Neural cell (in vitro differentiated cells): Measurements from ENCODE around the gene SLC44A1. TPM values are rescaled to one million over a fixed set of nuclear protein-coding genes. Genes with fewer than 3 reads are reported as not detected.

Experiments used
- H2AFZ ChIP-seq: fragments of 200-600, 300-800 bp; sonication (generic), shearing (Covaris generic); 2 replicates; pipeline ENCODE4 v1.6.0; 2014; ENCODE audit warnings: low read depth, mild to moderate bottlenecking, antibody characterized with exemption, low read length, moderate library complexity
- H3F3A ChIP-seq: fragments of 200-600 bp; shearing (Covaris generic); 2 replicates; pipeline ENCODE4 v1.6.1; 2016; ENCODE audit warnings: mild to moderate bottlenecking, moderate library complexity, mixed read lengths, antibody characterized with exemption, low read length; ENCODE audit not compliant: insufficient read depth, poor library complexity, severe bottlenecking
- H3K27ac ChIP-seq: fragments of 200-600, 300-800 bp; sonication (generic), shearing (Covaris generic); 2 replicates; pipeline ENCODE4 v1.5.1; 2014; ENCODE audit warnings: mild to moderate bottlenecking, low read length, moderate library complexity
- H3K27me3 ChIP-seq: fragments of 300-800, 200-600 bp; sonication (generic), shearing (Covaris generic); 2 replicates; pipeline ENCODE4 v1.6.0; 2014; ENCODE audit warnings: mild to moderate bottlenecking, low read depth, low read length, moderate library complexity; ENCODE audit not compliant: insufficient read depth
- H3K36me3 ChIP-seq: fragments of 300-800, 200-600 bp; sonication (generic), shearing (Covaris generic); 2 replicates; pipeline ENCODE4 v1.5.1; 2014; ENCODE audit warnings: mild to moderate bottlenecking, antibody characterized with exemption, low read length, moderate library complexity; ENCODE audit not compliant: insufficient read depth
- H3K4me2 ChIP-seq: fragments of 300-800, 200-600 bp; sonication (generic), shearing (Covaris generic); 2 replicates; pipeline ENCODE4 v1.6.0; 2014; ENCODE audit warnings: mild to moderate bottlenecking, low read length
- H3K4me3 ChIP-seq: fragments of 300-800, 200-600 bp; sonication (generic), shearing (Covaris generic); 2 replicates; pipeline ENCODE4 v1.5.1; 2014; ENCODE audit warnings: mild to moderate bottlenecking, low read length, moderate library complexity
- H3K79me2 ChIP-seq: fragments of 200-600 bp; shearing (Covaris generic); replicated peaks from 2 replicates; pipeline ENCODE4 v1.6.0; 2014; ENCODE audit warnings: mild to moderate bottlenecking, low read length, moderate library complexity; ENCODE audit not compliant: insufficient read depth
- H3K9ac ChIP-seq: fragments of 300-800, 200-600 bp; sonication (generic), shearing (Covaris generic); 2 replicates; pipeline ENCODE4 v1.6.1; 2016; ENCODE audit warnings: mild to moderate bottlenecking, low read length, mixed read lengths
- H3K9me2 ChIP-seq: fragments of 200-600 bp; shearing (Covaris generic); 2 replicates; pipeline ENCODE4 v1.6.1; 2016; ENCODE audit warnings: mild to moderate bottlenecking, low read length, mixed read lengths; ENCODE audit not compliant: insufficient read depth
- H3K9me3 ChIP-seq: fragments of 200-600, 300-800 bp; sonication (generic), shearing (Covaris generic); 2 replicates; pipeline ENCODE4 v1.6.1; 2016; ENCODE audit warnings: mild to moderate bottlenecking, mixed run types, low read length, moderate library complexity, mixed read lengths
- H4K20me1 ChIP-seq: fragments of 200-600 bp; shearing (Covaris generic); 2 replicates; pipeline ENCODE4 v1.6.1; 2016; ENCODE audit warnings: mild to moderate bottlenecking, mixed run types; ENCODE audit not compliant: insufficient read depth
- EP300 ChIP-seq: fragments of 450-650 bp; conservative IDR thresholded peaks from 2 replicates; pipeline ENCODE4 v1.6.1; 2014; ENCODE audit warnings: antibody characterized with exemption, mild to moderate bottlenecking, moderate library complexity; ENCODE audit not compliant: poor library complexity, severe bottlenecking
- EZH2 ChIP-seq: fragments of 200-600, 300-800 bp; shearing (Covaris generic), sonication (generic); IDR thresholded peaks from 2 replicates; pipeline ENCODE4 v1.6.1; 2014; ENCODE audit warnings: antibody characterized with exemption, low read length, borderline replicate concordance, mild to moderate bottlenecking; ENCODE audit not compliant: insufficient read depth, poor library complexity, severe bottlenecking
- MXI1 ChIP-seq: fragments of 450-650 bp; conservative IDR thresholded peaks from 2 replicates; pipeline ENCODE4 v1.6.1; 2014; ENCODE audit warnings: antibody characterized with exemption, mild to moderate bottlenecking; ENCODE audit not compliant: poor library complexity, severe bottlenecking
- POLR2AphosphoS5 ChIP-seq: IDR thresholded peaks from 2 replicates; pipeline ENCODE4 v1.6.1; 2012
- RAD21 ChIP-seq: fragments of 450-650 bp; conservative IDR thresholded peaks from 2 replicates; pipeline ENCODE4 v1.6.1; 2014; ENCODE audit warnings: antibody characterized with exemption, mild to moderate bottlenecking, moderate library complexity
- SMC3 ChIP-seq: fragments of 450-650 bp; conservative IDR thresholded peaks from 2 replicates; pipeline ENCODE4 v1.6.1; 2014; ENCODE audit warnings: antibody characterized with exemption, mild to moderate bottlenecking, moderate library complexity; ENCODE audit not compliant: poor library complexity
- TAF1 ChIP-seq: IDR thresholded peaks from 2 replicates; pipeline ENCODE4 v1.6.1; 2012; ENCODE audit warnings: low read depth
- polyA plus RNA-seq: library from polyadenylated mRNA; depleted of rRNA; stranded (reverse); fragments of >200 nt; gene quantifications from 2 replicates; pipeline ENCODE4 v1.2.3, GENCODE V29; 2014
- TF ChIP-seq, protein P1 (sequence below): IDR thresholded peaks from 2 replicates; pipeline ENCODE4 v1.6.1; 2012; ENCODE audit warnings: borderline replicate concordance
- TF ChIP-seq, protein P2 (sequence below): fragments of 450-650 bp; IDR thresholded peaks from 2 replicates; pipeline ENCODE4 v1.5.1; 2014; ENCODE audit warnings: antibody characterized with exemption, mild to moderate bottlenecking, moderate library complexity; ENCODE audit not compliant: poor library complexity, severe bottlenecking

Gene SLC44A1
- polyA plus RNA-seq, 1 donor from 2014 or later, result 3.9 TPM

DNA sequence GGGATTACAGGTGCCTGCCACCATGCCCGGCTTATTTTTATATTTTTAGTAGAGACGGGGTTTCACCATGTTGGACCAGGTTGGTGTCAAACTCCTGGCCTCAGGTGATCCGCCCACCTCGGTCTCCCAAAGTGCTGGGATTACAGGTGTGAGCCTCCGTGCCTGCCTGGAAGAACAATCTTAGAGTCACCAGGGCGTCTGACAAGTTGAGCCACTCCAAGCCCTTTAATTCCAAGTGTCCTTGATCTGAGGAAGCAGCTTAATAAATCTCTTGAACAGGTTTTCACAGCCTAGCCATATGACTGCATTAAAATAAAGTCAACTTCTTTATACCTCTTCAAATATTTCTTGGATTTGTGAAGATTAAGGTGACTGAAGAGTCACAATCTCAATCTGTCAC lies 31.5 kb downstream of the SLC44A1 start:
- Histone ChIP-seq H3K36me3 (no peaks in the 10 kb centered on the region), H2AFZ (no peak overlapping the region), H3F3A (no peaks in the 10 kb centered on the region), H3K9me3 (no peaks in the 10 kb centered on the region), H3K27ac (no peak overlapping the region), H3K79me2 (no peaks in the 10 kb centered on the region), H3K27me3 (no peaks in the 10 kb centered on the region), H4K20me1 (no peaks in the 10 kb centered on the region), H3K4me3 (no peak overlapping the region), H3K9me2 (no peaks in the 10 kb centered on the region), H3K9ac (no peak overlapping the region), H3K4me2 (no peak overlapping the region)
- no peak for TF ChIP-seq SMC3
- no peak for TF ChIP-seq EZH2
- TF ChIP-seq TAF1, result no peak
- TF ChIP-seq, protein P1, sequence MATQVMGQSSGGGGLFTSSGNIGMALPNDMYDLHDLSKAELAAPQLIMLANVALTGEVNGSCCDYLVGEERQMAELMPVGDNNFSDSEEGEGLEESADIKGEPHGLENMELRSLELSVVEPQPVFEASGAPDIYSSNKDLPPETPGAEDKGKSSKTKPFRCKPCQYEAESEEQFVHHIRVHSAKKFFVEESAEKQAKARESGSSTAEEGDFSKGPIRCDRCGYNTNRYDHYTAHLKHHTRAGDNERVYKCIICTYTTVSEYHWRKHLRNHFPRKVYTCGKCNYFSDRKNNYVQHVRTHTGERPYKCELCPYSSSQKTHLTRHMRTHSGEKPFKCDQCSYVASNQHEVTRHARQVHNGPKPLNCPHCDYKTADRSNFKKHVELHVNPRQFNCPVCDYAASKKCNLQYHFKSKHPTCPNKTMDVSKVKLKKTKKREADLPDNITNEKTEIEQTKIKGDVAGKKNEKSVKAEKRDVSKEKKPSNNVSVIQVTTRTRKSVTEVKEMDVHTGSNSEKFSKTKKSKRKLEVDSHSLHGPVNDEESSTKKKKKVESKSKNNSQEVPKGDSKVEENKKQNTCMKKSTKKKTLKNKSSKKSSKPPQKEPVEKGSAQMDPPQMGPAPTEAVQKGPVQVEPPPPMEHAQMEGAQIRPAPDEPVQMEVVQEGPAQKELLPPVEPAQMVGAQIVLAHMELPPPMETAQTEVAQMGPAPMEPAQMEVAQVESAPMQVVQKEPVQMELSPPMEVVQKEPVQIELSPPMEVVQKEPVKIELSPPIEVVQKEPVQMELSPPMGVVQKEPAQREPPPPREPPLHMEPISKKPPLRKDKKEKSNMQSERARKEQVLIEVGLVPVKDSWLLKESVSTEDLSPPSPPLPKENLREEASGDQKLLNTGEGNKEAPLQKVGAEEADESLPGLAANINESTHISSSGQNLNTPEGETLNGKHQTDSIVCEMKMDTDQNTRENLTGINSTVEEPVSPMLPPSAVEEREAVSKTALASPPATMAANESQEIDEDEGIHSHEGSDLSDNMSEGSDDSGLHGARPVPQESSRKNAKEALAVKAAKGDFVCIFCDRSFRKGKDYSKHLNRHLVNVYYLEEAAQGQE, result no peak
- TF ChIP-seq POLR2AphosphoS5, result no peak
- no peak for TF ChIP-seq RAD21
- no peak for TF ChIP-seq EP300
- no peak for TF ChIP-seq MXI1
- TF ChIP-seq, protein P2, sequence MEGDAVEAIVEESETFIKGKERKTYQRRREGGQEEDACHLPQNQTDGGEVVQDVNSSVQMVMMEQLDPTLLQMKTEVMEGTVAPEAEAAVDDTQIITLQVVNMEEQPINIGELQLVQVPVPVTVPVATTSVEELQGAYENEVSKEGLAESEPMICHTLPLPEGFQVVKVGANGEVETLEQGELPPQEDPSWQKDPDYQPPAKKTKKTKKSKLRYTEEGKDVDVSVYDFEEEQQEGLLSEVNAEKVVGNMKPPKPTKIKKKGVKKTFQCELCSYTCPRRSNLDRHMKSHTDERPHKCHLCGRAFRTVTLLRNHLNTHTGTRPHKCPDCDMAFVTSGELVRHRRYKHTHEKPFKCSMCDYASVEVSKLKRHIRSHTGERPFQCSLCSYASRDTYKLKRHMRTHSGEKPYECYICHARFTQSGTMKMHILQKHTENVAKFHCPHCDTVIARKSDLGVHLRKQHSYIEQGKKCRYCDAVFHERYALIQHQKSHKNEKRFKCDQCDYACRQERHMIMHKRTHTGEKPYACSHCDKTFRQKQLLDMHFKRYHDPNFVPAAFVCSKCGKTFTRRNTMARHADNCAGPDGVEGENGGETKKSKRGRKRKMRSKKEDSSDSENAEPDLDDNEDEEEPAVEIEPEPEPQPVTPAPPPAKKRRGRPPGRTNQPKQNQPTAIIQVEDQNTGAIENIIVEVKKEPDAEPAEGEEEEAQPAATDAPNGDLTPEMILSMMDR, result no peak

DNA sequence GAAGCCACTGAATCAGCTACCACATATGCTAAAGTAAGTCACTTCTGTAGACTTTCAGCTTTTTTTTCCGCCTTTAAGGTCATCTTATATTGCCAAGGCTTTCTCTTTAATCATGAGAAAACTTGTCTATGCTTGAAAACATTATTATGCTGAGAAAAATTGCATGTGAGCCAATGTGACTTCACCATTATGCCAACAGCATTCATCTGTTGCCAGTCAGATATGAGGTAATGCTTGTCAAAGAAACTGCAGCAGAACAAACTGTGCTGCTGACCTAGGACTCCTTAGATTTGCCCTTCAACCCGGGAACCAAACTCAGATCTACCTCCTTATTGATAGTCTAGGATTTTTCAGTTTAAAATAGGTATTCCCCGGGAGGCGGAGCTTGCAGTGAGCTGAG lies 34.3 kb downstream of the SLC44A1 start:
- H3F3A ChIP-seq, result no peaks in the 10 kb centered on the region
- no peaks in the 10 kb centered on the region for H3K27me3 ChIP-seq
- H3K4me2 ChIP-seq, result no peak overlapping the region
- no peak for TF ChIP-seq RAD21
- H2AFZ ChIP-seq, result no peak overlapping the region
- no peak overlapping the region for H3K4me3 ChIP-seq
- no peaks in the 10 kb centered on the region for H3K9me3 ChIP-seq
- no peaks in the 10 kb centered on the region for H3K79me2 ChIP-seq
- H3K9ac ChIP-seq, result no peak overlapping the region
- no peaks in the 10 kb centered on the region for H3K9me2 ChIP-seq
- no peaks in the 10 kb centered on the region for H4K20me1 ChIP-seq
- no peak overlapping the region for H3K27ac ChIP-seq
- H3K36me3 ChIP-seq, result no peaks in the 10 kb centered on the region

DNA sequence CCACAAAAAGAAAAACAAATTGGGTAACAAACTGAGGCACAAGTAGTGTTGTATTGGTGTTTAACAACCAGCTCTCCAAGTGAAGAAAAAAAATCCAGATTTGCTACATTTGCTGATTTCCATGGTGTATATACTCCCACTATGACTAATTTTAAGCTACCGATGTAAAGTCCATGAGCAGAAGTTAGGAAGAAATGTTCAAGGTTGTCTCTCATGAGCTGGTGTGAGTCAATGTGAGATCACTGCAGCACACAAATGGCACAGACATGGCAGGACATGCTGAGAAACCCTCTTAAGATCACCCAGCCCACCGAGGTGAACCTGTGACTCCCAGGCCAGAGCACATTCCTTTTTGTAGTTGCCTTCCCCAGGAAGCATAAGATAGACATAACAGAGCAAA lies 36.2 kb downstream of the SLC44A1 start:
- TF ChIP-seq EP300 (no peak), SMC3 (no peak), EZH2 (no peak), TAF1 (no peak)
- no peaks in the 10 kb centered on the region for H4K20me1 ChIP-seq
- H3F3A ChIP-seq, result no peaks in the 10 kb centered on the region
- H3K4me2 ChIP-seq, result no peak overlapping the region
- no peak overlapping the region for H3K4me3 ChIP-seq
- H2AFZ ChIP-seq, result no peak overlapping the region
- H3K36me3 ChIP-seq, result no peaks in the 10 kb centered on the region
- no peak overlapping the region for H3K9ac ChIP-seq
- no peaks in the 10 kb centered on the region for H3K27me3 ChIP-seq
- no peaks in the 10 kb centered on the region for H3K79me2 ChIP-seq
- no peak overlapping the region for H3K27ac ChIP-seq
- H3K9me2 ChIP-seq, result no peaks in the 10 kb centered on the region
- no peaks in the 10 kb centered on the region for H3K9me3 ChIP-seq
